DMS114 treated with DMSO at 0.1 percent for 48 hours (cell line): ENCODE data around the gene CDKN1B.

Source experiments
- DNase-seq: peaks from one replicate; lab custom pipeline; 2025; ENCODE audit not compliant: unreplicated experiment; lab: John Stamatoyannopoulos, UW

Gene CDKN1B

GRCh38 chr12:12755923-12756322 is 38.8 kb downstream of the CDKN1B start:
- no peak for DNase-seq

DNA sequence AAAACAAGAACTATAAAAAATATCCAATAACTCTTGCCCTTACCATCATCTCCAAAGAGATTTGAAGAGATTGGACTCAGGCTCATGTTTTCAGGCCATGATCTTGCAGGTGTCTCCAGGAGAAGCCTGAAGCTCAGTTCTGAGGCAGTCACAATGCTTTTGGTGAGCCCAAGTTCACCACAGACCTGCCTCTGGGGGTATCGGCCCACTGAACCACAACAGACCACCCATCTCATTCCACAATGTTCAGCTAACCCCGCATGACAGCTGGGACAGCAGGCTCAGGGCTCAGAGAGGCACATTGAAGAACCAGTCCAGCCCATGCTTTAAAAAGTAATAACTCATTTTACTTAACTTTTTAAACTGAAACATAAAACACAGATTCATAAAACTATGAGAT is 40.0 kb downstream of the CDKN1B start:
- DNase-seq = no peak

- DNase-seq = no peak
These were observed 42.2 kb downstream of the CDKN1B start for GRCh38 chr12:12759234-12759915.

DNA sequence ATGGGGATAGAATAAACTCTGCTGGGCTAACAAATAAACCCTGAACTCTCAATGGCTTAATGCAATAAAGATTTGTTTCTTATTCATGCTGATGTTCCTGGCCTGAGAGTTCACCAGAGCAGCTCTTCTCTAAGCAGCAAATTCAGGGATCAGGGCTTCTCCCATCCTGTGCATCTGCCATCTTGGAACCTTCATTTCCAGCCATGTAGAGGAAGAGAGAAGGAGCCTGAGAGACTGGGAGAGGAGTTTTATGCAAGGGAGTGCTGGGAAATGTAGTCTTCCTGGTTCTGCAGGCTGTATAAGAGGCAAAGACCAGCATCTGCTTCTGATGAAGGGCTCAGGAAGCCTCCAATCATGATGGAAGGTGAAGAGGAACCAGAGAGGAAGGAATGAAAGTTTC is 47.7 kb downstream of the CDKN1B start:
- no peak for DNase-seq

GRCh38 chr12:12770262-12770661 is 53.1 kb downstream of the CDKN1B start:
- no peak for DNase-seq
